Jurkat, Clone E6-1 (cell line): ENCODE results near the gene KRT82. TPM values are rescaled to one million over a fixed set of nuclear protein-coding genes. Genes with fewer than 3 reads are reported as not detected.
"Not testable (repeated sequence)": the region's sequence is repeated elsewhere in the genome, so short reads cannot be mapped to it uniquely, and the experiment has no call there.

Experiments
- DNase-seq: peaks from one replicate; pipeline ENCODE4 v3.0.0-alpha.2; 2011; ENCODE audit warnings: low read depth, low spot score
- H3K4me3 ChIP-seq: 2 replicates; pipeline ENCODE4 v1.5.1; 2011; ENCODE audit warnings: mild to moderate bottlenecking, low read length, control low read depth, moderate library complexity
- polyA plus RNA-seq: library from polyadenylated mRNA; unstranded; fragments of >200 nt; gene quantifications from one replicate; pipeline ENCODE4 v1.2.1, GENCODE V29; 2012; ENCODE audit warnings: missing spikeins; ENCODE audit not compliant: insufficient read length, insufficient read depth

Gene KRT82
- not detected for polyA plus RNA-seq

DNA sequence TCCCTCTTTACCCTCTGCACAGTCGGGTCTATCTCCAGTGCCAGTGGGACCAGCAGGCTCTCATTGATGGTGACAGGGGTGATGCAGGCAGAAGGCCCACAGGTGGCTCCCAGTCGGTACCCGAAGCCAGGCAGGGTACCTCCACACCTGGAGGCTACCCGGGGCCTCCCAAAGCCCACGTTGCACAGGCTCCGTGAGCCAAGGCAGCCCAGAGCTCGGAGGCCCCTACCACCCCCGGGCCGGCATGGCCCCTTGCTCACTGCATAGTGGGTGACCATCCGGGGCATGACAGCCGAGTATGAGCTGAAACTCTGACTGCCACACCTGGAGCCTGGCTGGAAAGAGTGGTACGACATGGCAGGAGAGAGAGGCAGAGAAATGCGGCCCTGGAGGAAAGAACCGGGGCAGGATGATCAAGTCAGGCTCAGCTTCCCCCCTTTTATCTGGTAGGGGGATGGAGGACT is at the start of gene KRT82:
TSS of gene KRT82 (minus strand) at position 414 of the 464 bp plus-strand sequence. CDS start at position 356, 58 bp downstream.
- H3K4me3 ChIP-seq, result no peak within 1 kb of the TSS
- DNase-seq, result no peak

DNA sequence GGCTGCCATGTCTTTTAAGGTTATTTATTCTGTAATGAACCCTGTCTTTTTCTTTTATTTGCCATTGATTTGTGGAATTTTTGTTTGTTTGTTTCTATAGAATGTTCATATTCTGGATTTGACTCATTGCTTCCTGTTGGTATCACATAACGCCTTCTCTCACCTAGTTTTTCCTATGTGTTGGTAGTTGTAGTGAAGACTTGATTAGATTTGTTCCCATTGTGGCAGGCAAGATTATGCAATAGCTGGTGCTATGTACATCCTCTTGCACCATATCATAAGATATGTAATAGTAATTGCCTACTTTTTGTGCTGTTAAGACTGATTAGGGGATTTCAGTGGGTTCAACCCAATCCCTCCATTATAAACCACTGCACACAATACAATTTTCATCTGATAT is 49.7 kb upstream of the KRT82 start:
- DNase-seq, result no peak
- H3K4me3 ChIP-seq, result no peak overlapping the region

DNA sequence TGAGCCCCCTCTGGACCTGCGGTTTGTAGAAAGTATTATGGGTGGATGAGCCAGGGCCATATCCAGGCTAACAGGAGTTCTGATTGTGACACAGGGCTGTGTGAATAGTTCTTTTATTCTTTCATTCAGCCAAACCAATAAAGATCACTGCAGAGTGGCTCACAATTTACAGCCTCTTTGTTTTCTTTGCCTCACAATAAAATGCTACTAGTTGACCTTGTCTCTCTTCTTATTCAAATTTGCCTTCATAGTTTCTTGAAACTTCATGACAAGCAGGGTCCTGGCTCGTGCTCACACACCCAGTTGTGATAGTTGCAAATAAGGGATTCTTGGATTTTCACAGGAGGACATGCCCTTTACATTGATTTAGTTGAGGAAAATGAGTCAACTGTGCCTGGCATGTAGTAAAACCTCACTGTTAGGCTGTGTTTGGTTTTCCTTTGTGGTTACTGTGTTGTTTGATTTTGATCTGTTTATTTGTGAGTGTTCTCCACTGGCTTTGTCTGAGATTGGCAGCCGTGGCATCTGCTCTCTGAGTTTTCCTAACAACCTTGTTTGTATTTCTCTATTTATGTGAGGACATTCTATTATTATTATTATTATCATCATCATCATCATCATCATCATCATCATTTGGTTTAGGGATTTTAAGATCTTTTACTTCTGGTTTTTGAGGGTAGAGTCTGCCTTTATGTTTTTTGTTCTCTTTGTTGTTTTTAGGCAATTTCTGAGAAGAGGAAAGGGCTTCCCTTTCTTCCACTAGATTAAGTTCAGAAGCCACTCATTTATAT is 48.5 kb upstream of the KRT82 start:
- no peak for DNase-seq
- no peak overlapping the region for H3K4me3 ChIP-seq

DNA sequence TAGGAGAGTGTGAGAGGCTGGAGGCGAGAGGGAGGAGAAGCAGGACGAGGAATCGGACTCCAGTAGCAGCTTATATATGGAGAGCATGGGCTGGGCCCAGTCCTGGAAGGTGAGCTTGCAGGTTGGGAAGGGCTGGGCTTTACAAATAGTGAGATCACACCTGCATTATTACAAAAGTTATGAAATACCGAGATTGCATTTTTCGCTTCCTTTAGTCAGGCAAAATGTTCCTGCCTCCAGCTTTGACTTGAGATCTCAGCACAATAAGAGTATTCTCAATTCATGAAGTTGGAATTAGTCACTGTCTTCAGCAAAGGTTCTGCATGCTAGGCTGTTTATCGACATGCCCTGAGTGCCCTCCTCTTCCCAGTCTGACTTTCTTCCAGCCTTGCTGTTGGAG is 46.0 kb upstream of the KRT82 start, which contains the start of gene KRT6B:
TSS of gene KRT6B (minus strand) at position 46 of the 400 bp plus-strand sequence. CDS start 68 bp downstream, outside the sequence.
- DNase-seq, result no peak
- no peak within 1 kb of the TSS for H3K4me3 ChIP-seq

DNA sequence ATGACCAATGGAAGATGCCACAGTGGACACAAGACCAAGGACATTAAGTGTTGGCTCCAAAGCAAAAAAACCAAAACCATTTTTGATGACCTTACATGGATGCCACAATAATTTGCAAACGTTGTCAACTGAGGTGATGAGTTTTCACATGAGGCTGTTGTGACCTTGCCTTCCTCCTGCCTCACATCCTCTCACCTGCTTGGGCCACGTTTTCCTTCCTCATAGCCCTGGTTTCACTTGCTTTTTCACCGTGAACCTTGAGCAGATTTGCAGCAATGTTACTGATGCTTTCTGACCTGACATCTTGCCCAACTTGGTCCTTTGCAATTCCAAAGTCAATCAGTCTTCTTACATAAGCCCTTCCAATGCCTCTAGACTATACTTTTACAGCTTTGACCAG is 42.1 kb upstream of the KRT82 start:
- DNase-seq, result no peak
- no peak overlapping the region for H3K4me3 ChIP-seq

DNA sequence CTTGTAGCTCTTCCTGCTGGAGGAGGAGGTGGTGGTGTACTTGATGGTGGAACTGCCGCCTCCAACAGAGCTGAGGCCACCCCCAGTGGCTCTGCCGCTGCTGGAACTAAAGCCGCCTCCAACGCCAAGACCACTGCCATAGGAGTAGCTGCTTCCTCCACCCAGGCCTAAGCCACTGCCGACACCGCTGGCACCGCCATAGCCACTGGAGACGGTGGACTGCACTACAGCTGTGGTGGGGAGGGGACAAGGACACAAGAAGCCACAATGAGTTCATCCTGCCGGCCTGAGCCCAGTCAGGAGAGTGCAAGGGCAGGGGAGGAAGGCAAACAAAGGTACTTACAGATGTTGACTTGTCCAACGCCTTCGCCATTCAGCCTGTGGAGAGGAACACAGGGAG is 41.1 kb upstream of the KRT82 start:
- not testable (repeated sequence) for DNase-seq, H3K4me3 ChIP-seq

DNA sequence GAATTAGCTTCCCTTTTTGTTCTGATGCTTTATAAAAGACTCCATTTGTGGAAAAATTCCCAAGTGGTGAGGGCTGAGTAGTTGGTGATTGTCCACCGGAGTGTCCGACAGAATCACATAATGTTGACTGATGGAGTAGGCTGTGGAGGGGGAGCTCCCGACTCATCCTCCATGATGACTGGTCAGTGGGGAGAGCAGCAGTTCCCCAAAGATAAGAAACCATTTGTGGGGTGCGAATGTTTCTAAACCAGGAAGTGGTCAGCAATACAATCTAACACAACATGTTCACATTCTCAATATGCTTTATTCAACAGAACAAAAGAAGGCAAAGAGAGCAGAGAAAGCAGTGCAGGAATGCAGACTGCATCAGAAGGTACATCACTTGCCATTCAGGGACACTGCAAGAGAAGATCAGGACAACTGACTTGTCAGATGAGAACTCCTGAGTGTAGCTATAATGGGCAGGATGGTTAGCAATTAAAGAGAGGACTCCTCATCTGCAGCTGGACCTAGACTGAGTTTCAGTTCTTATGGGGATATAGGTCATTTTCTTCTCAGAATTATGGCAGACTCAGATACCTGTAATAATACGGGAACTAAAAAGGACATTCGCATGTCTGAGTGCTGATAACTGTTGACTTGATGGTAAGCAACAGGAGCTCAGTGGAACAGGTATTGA is 40.4 kb upstream of the KRT82 start:
- no peak overlapping the region for H3K4me3 ChIP-seq
- no peak for DNase-seq

DNA sequence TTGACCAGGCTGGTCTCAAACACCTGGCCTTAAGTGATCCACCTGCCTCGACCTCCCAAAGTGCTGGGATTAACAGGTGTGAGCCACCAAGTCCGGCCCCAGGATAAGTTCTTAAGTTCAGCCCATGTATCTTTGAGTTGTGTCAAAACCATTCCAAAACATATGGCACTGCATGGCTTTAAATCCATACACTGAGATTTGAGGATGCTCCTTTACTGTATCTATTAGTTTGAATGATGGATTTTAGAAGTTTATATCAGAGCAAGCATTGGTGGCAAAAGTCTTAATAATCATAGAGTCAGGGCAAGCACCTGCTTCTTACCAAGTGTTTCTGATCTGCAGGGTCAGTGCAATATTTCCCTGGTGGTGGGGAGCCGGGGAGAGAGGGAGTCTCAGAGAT is 39.7 kb upstream of the KRT82 start:
- no peak overlapping the region for H3K4me3 ChIP-seq
- DNase-seq, result no peak

DNA sequence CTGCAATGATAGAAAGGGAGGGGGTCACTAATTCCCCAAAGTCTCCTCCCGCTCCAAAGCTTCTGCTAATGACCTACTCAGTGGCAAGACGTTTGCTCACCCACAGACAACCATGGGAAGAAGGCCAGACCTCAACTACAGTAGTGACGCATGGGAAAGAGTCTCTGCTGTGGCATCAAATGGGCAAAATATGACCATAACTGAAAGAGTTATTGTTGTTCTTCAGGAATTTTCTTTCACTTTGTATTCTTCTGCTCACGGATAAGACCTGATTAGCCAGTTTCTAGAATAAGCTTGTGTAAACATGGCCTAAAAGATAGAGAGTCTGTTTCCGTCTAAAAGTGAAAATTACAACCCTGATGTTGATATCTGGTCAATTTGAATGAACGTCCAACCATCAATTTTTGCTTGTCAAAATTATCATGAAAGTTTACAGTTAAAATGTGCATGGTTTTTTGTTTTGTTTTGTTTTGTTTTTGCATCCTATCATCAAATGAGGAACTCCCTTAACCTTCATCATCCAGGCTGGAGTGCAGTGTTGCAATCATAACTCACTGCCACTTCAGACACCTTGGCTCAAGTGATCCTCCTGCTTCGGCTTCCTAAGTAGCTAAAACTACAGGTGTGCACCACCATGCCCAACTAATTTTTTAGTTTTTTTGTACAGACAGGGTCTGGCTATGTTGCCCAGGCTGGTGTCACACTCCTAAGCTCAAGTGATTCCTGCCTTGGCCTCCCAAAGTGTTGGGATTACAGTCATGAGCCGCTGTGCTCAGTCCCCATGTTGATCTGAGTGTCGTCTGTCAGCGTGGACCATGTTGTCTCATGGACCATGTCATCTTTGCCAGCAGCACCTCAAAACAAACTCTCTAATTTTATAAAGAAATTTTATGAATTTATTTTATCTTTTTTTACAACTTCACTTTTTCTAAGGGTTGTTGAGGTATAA is 38.8 kb upstream of the KRT82 start:
- DNase-seq, result no peak
- H3K4me3 ChIP-seq, result no peak overlapping the region

DNA sequence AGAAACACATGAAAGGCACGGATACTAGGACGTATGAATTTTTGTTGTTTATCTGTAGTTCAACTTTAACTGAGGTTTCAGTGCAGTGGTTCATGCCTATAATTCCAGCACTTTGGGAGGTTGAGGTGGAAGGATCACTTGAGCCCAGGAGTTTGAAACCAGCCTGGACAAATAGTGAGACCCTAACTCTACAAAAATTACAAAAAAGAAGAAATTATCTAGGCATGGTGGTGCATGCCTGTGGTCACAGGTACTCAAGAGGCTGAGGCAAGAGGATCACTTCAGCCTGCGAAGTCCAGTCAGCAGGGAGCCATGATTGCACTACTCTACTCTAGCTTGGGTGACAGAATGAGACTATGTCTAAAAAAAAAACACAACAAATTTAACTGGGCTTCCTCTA is 37.8 kb upstream of the KRT82 start:
- H3K4me3 ChIP-seq, result no peak overlapping the region
- no peak for DNase-seq

DNA sequence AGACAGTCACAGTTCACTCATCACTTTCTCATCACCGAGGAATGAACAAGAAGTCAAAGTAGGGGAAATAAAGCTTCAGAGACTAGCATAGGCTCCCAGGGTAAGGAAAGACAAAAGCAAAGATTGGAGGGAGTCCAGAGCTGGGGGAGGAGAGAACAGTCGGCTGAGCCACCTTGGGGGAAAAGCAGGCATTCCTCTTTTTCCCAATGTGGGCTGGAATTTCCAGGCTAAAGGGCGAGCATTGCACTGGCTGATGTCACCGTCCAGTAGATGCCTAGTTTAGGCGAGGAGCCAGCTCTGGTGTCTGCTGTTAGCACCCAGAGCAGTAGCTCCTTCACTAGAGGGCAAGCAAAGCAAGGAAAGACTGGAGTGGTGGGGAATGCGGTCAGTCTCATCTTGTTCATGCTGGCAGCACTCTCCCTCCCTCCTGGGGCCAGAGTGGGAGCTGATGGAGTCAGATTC is 36.5 kb upstream of the KRT82 start:
- no peak overlapping the region for H3K4me3 ChIP-seq
- no peak for DNase-seq

DNA sequence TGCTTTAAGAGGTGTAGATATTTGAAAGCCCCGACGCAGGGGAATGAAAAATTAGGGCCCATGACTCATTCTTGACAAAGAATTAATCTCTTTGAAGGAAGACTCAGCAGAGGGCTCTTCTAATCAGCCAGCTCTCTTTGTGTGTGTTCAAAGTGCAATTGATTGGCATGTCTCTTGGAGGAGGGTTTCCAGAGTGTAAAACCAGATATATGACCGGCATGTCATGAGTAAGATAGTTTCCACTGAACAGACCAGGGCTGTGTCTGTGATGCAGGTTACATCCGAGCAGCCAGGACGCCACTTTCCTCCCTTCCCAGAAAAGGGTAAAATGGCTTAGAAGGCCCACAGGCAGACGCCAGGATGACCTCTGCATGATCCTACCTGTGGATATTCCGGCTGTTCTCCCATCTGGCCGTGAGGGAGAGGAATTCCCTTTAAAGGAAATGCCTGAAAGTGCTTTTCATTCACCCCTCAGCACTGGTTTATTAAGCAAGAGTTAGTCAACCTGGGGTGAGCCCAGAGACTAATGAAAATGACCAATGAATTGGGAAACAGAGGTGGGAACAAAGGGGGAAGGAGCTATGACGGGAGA is 35.3 kb upstream of the KRT82 start:
- DNase-seq, result no peak
- H3K4me3 ChIP-seq, result no peak overlapping the region

DNA sequence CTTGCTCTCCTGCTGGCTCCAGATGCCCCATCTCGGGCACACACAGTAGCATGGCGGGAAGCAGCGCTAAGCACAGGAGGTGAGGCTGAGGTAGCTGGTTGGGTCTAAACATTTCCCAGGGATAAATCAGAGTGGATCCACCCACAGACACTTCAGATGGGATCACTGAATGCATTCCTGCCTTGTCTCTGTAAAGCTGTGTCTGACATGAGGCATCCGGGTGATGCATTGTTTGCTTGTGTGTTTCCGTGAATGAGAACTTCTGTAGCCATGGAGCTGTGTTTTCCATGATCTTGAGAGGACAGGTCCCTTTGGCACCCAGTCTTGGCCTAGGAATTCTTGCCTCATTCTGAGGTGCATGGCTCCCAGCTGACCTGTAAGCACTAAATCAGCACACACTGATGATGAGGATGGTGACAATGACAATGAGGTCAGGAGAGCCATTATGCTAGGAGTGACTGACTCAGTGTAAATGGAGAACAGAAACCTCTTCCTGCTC is 34.7 kb upstream of the KRT82 start:
- no peak overlapping the region for H3K4me3 ChIP-seq
- no peak for DNase-seq

DNA sequence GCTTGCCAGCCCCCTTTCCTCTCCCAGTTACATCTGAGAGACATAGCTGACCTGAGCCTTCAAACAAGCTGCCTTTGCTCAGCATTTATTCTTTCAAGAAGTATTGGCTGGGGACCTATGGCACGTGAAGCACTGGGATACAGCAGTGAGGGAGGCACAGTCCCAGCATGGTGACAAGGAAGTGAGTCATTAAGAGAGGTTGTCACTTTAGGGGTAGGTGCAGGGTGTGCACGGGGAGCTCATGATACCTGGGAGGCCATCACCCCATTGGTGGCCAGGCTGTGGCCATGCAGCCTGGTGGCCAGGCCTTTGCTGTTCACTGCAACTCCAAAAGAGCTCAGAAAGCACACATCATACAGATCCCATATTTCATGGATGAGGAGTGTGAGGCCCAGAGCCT is 33.7 kb upstream of the KRT82 start:
- no peak overlapping the region for H3K4me3 ChIP-seq
- no peak for DNase-seq

DNA sequence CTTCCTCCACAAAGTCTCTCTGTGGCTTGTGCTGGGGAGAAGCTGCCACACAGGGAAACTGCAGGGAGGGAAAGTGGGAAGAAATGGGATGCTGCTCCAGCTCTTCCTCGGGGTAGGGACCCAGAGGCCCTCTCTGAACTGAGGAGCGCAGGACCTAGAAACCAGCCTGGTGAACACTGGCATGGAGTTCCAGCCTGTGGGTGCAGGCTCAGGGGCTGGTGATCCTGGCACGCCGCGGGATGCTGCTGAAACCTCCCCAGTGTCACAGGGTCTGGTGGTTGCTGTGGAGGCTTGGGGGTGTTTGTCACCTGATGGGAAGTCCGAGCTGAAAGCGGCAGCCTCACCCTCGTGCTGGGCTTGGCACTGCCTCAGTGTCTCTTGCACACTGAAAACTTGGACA is 33.3 kb upstream of the KRT82 start:
- H3K4me3 ChIP-seq, result no peak overlapping the region
- DNase-seq, result no peak

DNA sequence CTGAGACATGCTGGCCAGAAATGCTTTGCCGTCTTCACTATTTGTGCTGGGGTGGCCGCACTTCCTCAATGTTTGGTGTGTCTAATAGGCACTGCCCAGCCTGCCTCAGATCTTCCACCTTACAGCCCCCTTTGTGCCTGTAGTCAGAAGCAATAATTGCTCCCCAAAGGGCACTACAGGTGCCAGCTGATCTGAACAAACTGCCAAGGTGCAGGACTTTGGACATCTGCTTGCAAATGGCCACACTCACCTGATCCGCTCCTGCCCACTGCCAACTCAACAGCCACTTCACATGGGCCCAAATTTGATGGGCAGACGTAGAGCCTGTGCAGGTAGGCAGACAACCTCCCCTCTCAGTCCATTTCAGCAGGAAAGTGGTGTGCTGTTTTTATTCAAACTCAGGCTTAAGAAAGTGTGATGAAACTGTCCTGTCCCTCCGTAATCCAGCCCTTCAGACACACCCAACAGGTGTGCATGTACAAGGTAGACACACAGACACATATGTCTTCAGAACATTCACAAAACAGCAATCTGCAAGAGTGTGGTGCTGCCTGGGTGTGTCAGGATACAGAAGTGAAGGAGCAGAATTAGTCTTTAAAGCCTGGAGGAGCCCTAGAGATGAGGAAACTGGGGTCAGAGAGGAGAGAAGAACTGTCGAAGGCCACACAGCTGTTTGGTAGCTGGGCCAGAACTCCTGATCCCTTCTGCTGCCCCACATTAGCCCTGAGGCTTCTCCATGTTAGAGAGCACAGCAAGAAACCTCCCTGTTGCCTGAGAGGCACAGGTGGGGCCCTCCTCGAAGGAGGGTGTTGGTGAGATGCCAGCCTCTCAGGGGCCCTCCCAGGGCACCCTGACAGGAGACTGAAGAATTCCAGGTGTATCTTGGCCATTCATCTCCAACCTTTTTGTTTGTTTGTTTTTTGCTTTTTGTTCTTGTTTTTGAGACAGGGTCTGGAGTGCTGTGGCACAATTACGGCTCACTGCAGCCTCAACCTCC is 32.5 kb upstream of the KRT82 start:
- no peak overlapping the region for H3K4me3 ChIP-seq
- DNase-seq, result no peak

DNA sequence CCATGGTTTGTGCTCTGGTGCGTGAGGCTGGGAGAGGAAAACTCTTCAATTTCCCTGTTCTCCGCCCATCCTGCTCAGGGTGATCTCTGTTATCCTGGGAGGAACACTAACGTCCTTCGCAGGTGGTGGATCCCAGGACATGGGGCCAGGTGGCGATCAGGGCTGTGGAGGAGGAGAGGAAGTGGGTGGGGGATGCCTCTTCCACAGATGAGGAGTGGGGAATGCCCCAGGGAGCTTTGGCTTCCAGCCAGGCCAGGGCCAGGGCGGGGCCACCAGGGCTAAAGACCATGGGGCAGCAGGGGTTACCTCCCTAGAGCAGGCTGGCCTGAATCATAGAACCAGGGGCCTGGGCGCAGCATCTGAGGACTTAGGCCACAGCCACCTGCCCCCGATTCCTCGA is 31.4 kb upstream of the KRT82 start:
- H3K4me3 ChIP-seq, result no peak overlapping the region
- DNase-seq, result no peak
